Measurements from ENCODE around the gene HDAC8.

- TF ChIP-seq MAFK (IDR thresholded peaks at IDR 0.05; ENCODE audit: partially characterized antibody) = no peak
- TF ChIP-seq CTCF (IDR thresholded peaks at IDR 0.05) = no peak
- TF ChIP-seq MAX (IDR thresholded peaks at IDR 0.05) = no peak
- TF ChIP-seq PHF8 (IDR thresholded peaks at IDR 0.05; ENCODE audit: borderline replicate concordance, low read depth) = no peak
- TF ChIP-seq POLR2A (IDR thresholded peaks at IDR 0.05; ENCODE audit: low read length) = no peak
- TF ChIP-seq, protein P1, sequence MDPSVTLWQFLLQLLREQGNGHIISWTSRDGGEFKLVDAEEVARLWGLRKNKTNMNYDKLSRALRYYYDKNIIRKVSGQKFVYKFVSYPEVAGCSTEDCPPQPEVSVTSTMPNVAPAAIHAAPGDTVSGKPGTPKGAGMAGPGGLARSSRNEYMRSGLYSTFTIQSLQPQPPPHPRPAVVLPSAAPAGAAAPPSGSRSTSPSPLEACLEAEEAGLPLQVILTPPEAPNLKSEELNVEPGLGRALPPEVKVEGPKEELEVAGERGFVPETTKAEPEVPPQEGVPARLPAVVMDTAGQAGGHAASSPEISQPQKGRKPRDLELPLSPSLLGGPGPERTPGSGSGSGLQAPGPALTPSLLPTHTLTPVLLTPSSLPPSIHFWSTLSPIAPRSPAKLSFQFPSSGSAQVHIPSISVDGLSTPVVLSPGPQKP (IDR thresholded peaks at IDR 0.05; ENCODE audit: low read depth, low read length) = no peak
- no peak for TF ChIP-seq RFX5 (IDR thresholded peaks at IDR 0.05)
- no peak for TF ChIP-seq MAZ (IDR thresholded peaks at IDR 0.05; ENCODE audit: borderline replicate concordance, low read depth, low read length)
- TF ChIP-seq, protein P2, sequence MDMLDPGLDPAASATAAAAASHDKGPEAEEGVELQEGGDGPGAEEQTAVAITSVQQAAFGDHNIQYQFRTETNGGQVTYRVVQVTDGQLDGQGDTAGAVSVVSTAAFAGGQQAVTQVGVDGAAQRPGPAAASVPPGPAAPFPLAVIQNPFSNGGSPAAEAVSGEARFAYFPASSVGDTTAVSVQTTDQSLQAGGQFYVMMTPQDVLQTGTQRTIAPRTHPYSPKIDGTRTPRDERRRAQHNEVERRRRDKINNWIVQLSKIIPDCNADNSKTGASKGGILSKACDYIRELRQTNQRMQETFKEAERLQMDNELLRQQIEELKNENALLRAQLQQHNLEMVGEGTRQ (IDR thresholded peaks at IDR 0.05) = no peak
- TF ChIP-seq EP300 (IDR thresholded peaks at IDR 0.05) = no peak
These were observed 263.2 kb downstream of the HDAC8 start for GRCh38 chrX:72309297-72310071.

Data from A549 (cell line).